ENCODE results near the gene BCAR3. TPM values are rescaled to one million over a fixed set of nuclear protein-coding genes. Genes with fewer than 3 reads are reported as not detected.
"Not testable (repeated sequence)": the region's sequence is repeated elsewhere in the genome, so short reads cannot be mapped to it uniquely, and the experiment has no call there.

The BCAR3 gene
- total RNA-seq, 1 donor from 2014 or later: 59.5 TPM

GRCh38 chr1:93700532-93701469, 19.2 kb upstream of the BCAR3 start:
- TF ChIP-seq, protein P1, sequence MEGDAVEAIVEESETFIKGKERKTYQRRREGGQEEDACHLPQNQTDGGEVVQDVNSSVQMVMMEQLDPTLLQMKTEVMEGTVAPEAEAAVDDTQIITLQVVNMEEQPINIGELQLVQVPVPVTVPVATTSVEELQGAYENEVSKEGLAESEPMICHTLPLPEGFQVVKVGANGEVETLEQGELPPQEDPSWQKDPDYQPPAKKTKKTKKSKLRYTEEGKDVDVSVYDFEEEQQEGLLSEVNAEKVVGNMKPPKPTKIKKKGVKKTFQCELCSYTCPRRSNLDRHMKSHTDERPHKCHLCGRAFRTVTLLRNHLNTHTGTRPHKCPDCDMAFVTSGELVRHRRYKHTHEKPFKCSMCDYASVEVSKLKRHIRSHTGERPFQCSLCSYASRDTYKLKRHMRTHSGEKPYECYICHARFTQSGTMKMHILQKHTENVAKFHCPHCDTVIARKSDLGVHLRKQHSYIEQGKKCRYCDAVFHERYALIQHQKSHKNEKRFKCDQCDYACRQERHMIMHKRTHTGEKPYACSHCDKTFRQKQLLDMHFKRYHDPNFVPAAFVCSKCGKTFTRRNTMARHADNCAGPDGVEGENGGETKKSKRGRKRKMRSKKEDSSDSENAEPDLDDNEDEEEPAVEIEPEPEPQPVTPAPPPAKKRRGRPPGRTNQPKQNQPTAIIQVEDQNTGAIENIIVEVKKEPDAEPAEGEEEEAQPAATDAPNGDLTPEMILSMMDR (IDR thresholded peaks at IDR 0.05): no peak
- Mint-ChIP-seq H3K27ac (no peak overlapping the region), H3K36me3 (ENCODE audit: low read depth) (no peaks in the 10 kb centered on the region), H3K4me1 (peaks cover 63% of the 10 kb centered on the region), H3K9me3 (no peaks in the 10 kb centered on the region), H3K4me3 (no peak overlapping the region), H3K27me3 (no peaks in the 10 kb centered on the region)
- intact Hi-C loops (cut with micrococcal nuclease): loop anchor here (10.0 kb wide), 1 partner anchor 516 kb away; the partner anchor contains the start of genes CCDC18 and TMED5
- DNase-seq (no peak), ATAC-seq (ENCODE audit: low read depth) (no peak)
- ChIA-PET POLR2A (interaction anchor here (1.0 to 4.2 kb wide), 3 partner anchors 8 to 19 kb away, joined by 3 to 34 read pairs (median 4); partner anchors contain the start of gene BCAR3), CTCF (no interaction called here)

DNA sequence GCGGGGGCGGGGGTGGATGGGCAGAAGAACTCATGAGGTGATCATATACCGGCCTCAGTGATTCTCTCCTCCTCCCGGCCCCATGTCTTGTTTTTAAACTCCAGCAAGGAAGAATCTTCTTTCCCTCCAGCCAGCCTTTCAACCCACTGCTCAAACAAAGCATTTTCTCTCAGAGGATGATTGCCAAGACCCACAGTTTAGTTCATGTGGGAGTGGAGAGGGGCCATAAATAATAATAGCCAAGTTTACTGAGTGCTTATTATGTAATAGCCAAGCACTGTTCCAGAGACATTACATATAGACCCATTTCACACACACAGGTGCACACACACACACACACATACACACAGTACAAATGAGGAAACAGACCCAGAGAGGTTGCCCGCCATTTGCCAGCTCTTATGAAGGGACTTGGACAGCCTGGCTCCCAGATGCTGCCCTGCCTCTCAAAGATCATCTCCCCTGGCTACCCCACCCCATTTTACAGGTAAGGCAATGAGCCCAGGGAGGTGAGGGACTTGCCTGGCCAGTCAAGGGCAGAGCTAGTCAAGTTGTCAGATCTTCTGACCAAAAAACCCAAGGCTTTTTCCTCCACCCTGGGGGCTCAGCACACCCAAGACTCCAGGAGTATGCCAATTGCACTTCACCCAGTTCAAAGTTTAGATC, 18.0 kb upstream of the BCAR3 start:
- CTCF ChIA-PET: interaction anchor here (1.3 kb wide), 1 partner anchor 14 kb away, joined by 3 read pairs; no protein-coding TSS in a partner anchor
- H3K27me3 Mint-ChIP-seq: no peaks in the 10 kb centered on the region
- no peaks in the 10 kb centered on the region for H3K9me3 Mint-ChIP-seq
- peaks cover 51% of the 10 kb centered on the region for H3K4me1 Mint-ChIP-seq
- no peak for DNase-seq
- ATAC-seq (ENCODE audit: low read depth): no peak
- POLR2A ChIA-PET: no interaction called here
- intact Hi-C loops (cut with micrococcal nuclease): loop anchor here (10.0 kb wide), 2 partner anchors 515 to 725 kb away; partner anchors contain the start of genes CCDC18 and TMED5
- H3K4me3 Mint-ChIP-seq: no peak overlapping the region
- H3K27ac Mint-ChIP-seq: no peak overlapping the region
- no peaks in the 10 kb centered on the region for H3K36me3 Mint-ChIP-seq (ENCODE audit: low read depth)
- TF ChIP-seq, protein P1 (IDR thresholded peaks at IDR 0.05): no peak

DNA sequence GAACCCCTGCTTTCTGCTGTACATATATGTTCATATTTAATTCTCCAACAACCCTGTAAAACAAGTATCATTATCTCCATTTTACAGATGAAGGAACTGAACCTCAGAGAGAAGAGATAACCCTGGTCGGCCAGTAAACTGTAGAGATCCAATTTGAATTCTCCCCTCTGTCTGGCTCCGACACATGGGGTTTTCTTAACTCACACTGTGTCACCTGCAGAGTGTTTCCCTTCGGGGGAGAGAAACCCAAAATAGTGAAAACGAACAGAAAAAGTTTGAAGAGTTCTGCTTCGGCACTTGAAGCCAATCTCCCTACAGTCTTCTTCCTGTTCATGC, 17.4 kb upstream of the BCAR3 start:
- no peaks in the 10 kb centered on the region for H3K36me3 Mint-ChIP-seq (ENCODE audit: low read depth)
- no peak overlapping the region for H3K27ac Mint-ChIP-seq
- CTCF ChIA-PET: interaction anchor here (1.3 kb wide), 1 partner anchor 13 kb away, joined by 3 read pairs; no protein-coding TSS in a partner anchor
- intact Hi-C loops (cut with micrococcal nuclease): loop anchor here (10.0 kb wide), 1 partner anchor 724 kb away; no protein-coding TSS in a partner anchor
- ATAC-seq (ENCODE audit: low read depth) (no peak), DNase-seq (no peak)
- no peak overlapping the region for H3K4me3 Mint-ChIP-seq
- peaks cover 45% of the 10 kb centered on the region for H3K4me1 Mint-ChIP-seq
- H3K9me3 Mint-ChIP-seq: no peaks in the 10 kb centered on the region
- TF ChIP-seq, protein P1 (IDR thresholded peaks at IDR 0.05): no peak
- POLR2A ChIA-PET: interaction anchor here (0.6 kb wide), 1 partner anchor 51 kb away, joined by 4 read pairs; no protein-coding TSS in a partner anchor
- H3K27me3 Mint-ChIP-seq: no peaks in the 10 kb centered on the region

DNA sequence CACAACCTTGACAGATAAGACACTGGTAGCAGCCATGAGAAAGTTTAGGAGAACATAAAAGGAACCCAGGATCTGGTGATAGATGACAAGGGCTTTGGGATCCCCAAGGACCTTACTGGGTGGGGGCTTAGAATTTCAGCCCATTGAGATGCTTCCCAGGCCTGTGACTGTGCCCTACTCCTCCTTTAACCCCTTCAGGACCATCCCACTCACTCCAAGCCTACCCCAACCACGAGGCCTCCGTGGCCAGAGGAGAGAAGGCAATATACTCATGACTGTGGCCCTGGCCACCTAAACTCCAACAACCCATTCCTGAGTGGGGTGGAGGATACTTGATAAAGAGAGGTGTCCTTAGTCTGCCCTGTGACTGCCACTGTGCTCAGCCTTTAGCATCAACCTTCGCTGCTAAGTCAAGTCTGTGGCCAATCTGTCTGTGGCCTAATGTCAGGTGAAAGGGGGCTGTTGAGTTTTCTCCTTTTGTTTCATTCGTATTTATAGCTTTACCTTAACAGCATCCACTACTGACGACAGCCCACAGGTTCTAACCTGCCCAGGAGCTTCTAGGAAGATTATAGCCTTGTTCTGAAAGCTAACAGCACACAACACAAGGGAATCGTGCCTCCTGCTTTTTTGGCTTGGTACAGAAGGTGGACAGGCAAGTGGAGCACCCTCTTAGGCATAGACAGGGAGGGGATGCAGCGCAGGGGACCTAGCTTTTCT, 16.9 kb upstream of the BCAR3 start:
- ATAC-seq (ENCODE audit: low read depth) (no peak), DNase-seq (no peak)
- Mint-ChIP-seq H3K27ac (no peak overlapping the region), H3K4me3 (no peak overlapping the region), H3K4me1 (peaks cover 40% of the 10 kb centered on the region), H3K9me3 (no peaks in the 10 kb centered on the region), H3K27me3 (no peaks in the 10 kb centered on the region), H3K36me3 (ENCODE audit: low read depth) (no peaks in the 10 kb centered on the region)
- CTCF ChIA-PET: no interaction called here
- TF ChIP-seq, protein P1 (IDR thresholded peaks at IDR 0.05): no peak
- POLR2A ChIA-PET: interaction anchor here (0.6 kb wide), 1 partner anchor 51 kb away, joined by 4 read pairs; no protein-coding TSS in a partner anchor
- intact Hi-C loops (cut with micrococcal nuclease): loop anchor here (10.0 kb wide), 1 partner anchor 724 kb away; no protein-coding TSS in a partner anchor

DNA sequence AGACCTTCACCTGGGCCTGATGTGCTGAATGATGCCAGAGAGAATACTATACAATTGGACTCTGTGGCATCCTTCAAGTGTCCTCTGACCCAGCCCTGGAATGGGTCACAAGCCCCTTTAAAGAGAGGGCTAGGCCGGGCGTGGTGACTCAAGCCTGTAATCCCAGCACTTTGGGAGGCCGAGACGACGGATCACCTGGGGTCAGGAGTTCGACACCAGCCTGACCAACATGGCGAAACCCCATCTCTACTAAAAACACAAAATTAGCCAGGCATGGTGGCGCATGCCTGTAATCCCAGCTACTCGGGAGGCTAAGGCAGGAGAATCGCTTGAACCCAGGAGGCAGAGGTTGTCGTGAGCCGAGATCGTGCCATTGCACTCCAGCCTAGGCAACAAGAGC, 15.9 kb upstream of the BCAR3 start:
- H3K27me3 Mint-ChIP-seq; CTCF ChIA-PET; H3K4me3 Mint-ChIP-seq; POLR2A ChIA-PET; H3K36me3 Mint-ChIP-seq (ENCODE audit: low read depth); H3K27ac Mint-ChIP-seq; H3K9me3 Mint-ChIP-seq; DNase-seq; ATAC-seq (ENCODE audit: low read depth): not testable (repeated sequence)
- H3K4me1 Mint-ChIP-seq: peaks cover 30% of the 10 kb centered on the region
- intact Hi-C loops (cut with micrococcal nuclease): loop anchor here (10.0 kb wide), 1 partner anchor 723 kb away; no protein-coding TSS in a partner anchor

Measured in activated B cell treated with CpG ODN at 0.5 μM for 24 hours (primary cell).